Sigmoid colon (tissue), 4 donors: ENCODE results near the gene LEMD2.

ENCODE experiments used
- CTCF ChIP-seq, 4 experiments: fragments of 450-650 bp in 3 of 4; fragments of 200-600 bp in 1 of 4; IDR thresholded peaks; one replicate each; pipeline ENCODE4 v1.5.1; 2016 to 2019; ENCODE audit warnings: antibody characterized with exemption in 4 of 4, mild to moderate bottlenecking in 3 of 4, moderate library complexity in 2 of 4
- POLR2A ChIP-seq, 2 donors: fragments of 450-650 bp; IDR thresholded peaks; one replicate each; pipeline ENCODE4 v1.6.1; 2016; ENCODE audit warnings: antibody characterized with exemption in 2 of 2, mild to moderate bottlenecking in 2 of 2, moderate library complexity in 2 of 2
- POLR2AphosphoS5 ChIP-seq, 4 donors: sonication (generic); formaldehyde crosslinking; IDR thresholded peaks; one replicate each; pipeline ENCODE4 v1.6.1; 2017; ENCODE audit warnings: antibody characterized with exemption in 4 of 4

- no peak for TF ChIP-seq CTCF (IDR thresholded peaks at IDR 0.05)
- no peak for TF ChIP-seq POLR2AphosphoS5 (IDR thresholded peaks at IDR 0.05)
- no peak for TF ChIP-seq POLR2A (IDR thresholded peaks at IDR 0.05)
Observed at GRCh38 chr6:33735216-33735615, 53.7 kb downstream of the LEMD2 start.
